Heart left ventricle (tissue), 13 donors: ENCODE data around the gene DGKA.

ENCODE experiments used
- POLR2A ChIP-seq, 2 donors: fragments of 450-650 bp; IDR thresholded peaks; one replicate each; pipeline ENCODE4 v1.6.1; 2017; ENCODE audit warnings: antibody characterized with exemption in 2 of 2, mild to moderate bottlenecking in 2 of 2, moderate library complexity in 2 of 2
- TF ChIP-seq, protein P1 (sequence below), 12 donors: fragments of 200-600 bp; sonication (generic) in 4 of 12; IDR thresholded peaks; one replicate each; pipeline versions ENCODE4 v1.5.0 to v1.8.0; 2018 to 2022; ENCODE audit warnings: antibody characterized with exemption in 12 of 12, mild to moderate bottlenecking in 5 of 12
- donor health status: ischemic (EF 13 %, LVEDD 7.1; RV severe dilation, severe dysfunction).
- donor health status: DM: no; HTN: yes; CAD: no.
- donor health status: DM: no; HTN: no; CAD: no.
- donor health status: ischemic (EF 25% LVEDD 6.9; RV normal size, moderate dysfunction).
- donor health status: ischemic (EF 25% LVEDD 5.7; RV mildly dilated, moderate dysfunction).
- donor health status: ischemic (EF 35%, LVEDD 5.7; RV mildly dilated, moderate dysfunction).
- donor health status: nonischemic (EF 11% LVEDD 7.7; RV severe dilation, severe dysfunction).
- donor health status: DM: yes; HTN: yes; CAD: no.
- donor health status: PGD.
- donor health status: ischemic (EF 29% LVEDD 5.4; RV normal size, mild dysfunction).
- donor health status: nonischemic (EF 23%, LVEDD 6.1; RV moderate dilation, normal function).

DNA sequence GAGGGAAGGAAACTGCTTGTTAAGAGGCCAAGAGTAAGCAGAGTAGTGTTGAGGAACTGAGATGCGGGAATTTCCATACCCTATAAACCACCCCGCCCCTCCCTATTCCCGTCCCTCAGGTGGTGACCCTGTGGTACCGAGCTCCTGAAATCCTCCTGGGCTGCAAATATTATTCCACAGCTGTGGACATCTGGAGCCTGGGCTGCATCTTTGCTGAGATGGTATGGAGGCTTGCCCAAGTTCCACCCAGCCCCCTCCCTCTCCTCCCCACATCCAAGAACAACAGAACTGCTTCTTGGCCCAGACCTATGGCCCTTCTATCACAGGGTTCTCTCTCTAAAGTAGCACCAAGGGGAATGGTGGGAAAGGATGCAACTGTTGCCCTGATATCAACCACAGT, 38.4 kb downstream of the DGKA start:
- TF ChIP-seq, protein P1, sequence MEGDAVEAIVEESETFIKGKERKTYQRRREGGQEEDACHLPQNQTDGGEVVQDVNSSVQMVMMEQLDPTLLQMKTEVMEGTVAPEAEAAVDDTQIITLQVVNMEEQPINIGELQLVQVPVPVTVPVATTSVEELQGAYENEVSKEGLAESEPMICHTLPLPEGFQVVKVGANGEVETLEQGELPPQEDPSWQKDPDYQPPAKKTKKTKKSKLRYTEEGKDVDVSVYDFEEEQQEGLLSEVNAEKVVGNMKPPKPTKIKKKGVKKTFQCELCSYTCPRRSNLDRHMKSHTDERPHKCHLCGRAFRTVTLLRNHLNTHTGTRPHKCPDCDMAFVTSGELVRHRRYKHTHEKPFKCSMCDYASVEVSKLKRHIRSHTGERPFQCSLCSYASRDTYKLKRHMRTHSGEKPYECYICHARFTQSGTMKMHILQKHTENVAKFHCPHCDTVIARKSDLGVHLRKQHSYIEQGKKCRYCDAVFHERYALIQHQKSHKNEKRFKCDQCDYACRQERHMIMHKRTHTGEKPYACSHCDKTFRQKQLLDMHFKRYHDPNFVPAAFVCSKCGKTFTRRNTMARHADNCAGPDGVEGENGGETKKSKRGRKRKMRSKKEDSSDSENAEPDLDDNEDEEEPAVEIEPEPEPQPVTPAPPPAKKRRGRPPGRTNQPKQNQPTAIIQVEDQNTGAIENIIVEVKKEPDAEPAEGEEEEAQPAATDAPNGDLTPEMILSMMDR (IDR thresholded peaks at IDR 0.05), result no peak
- no peak for TF ChIP-seq POLR2A (IDR thresholded peaks at IDR 0.05)
